ENCODE measurements around the gene SOX12. TPM values are rescaled to one million over a fixed set of nuclear protein-coding genes. Genes with fewer than 3 reads are reported as not detected.
A peak's percentile ranks its signal among the peaks of the same experiment; 100 is the strongest.

SOX12 gene
- total and polyA plus RNA-seq, 4 donors: 0.67 to 4.2 (median 1.7) TPM

DNA sequence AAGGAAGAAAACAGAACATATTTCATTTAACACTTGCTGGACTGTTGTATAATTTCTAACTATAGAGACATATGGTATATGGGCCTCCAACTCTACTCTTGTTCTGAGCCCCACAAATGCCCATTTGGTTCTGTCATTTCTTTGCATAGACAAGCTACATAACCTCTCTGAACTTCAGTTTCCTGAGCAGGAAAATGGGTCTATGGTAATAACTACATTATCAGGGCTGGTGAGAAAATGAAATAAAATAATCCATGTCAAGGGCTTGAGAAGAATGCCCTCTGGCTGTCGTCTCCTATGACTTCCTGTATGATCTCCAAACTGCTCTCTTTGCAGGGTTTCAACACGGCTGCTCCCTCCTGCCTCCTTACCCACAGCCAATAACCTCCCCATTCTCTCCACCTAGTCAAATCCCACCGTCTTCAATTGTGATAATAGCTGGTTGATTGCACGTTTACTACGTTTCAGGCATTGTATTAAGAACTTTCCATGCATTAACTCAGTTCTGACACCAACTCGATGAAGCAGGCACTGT is 16.0 kb upstream of the SOX12 start:
- peak overlapping the region; percentile 16 to 20 for H3K9ac ChIP-seq (ENCODE audit: low read depth in 1 of 2, low read length in 2 of 2)
- no peak overlapping the region for H3K4me3 ChIP-seq (ENCODE audit: low read depth in 1 of 3, low read length in 3 of 3)

DNA sequence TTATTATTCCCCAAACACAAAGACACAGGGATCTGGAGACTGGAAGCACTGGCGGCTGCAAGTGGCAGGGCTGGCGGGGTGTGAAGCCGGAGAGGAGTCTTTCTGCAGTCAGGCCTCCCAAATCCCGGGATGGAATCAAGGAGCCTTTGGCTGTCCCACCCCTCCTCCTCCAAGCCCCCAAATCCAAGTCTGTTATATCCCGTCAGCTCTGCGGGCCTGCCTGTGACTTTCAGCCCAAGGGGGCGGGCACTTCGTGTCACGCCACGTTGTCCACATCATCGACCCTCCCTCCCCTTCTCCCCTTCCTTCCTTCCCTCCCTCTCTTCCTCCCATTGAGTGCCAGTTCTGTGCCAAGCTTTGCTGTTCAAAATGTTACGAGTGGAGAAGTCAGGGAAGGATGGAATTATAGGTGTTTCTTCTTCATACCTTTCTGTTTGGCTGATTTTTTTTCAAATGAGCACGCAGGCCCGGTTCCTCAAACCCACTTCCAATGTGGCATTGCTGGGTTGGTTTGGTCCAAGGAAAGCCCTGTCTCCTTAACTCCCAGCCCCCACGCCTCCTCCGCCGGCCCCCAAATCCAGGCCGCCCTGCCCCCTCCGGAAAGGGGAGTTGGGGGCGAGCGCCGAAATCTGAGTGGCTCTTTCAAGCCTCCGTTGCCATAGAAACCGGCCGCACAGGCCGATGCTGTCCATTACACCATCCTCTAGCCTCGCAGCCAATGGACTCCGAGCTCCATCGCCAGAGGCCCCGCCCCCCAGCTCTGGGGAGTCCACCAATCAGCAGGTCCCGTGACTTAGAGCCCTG is 15.3 kb upstream of the SOX12 start:
- Histone ChIP-seq H3K4me3 (ENCODE audit: low read depth in 1 of 3, low read length in 3 of 3) (peak overlapping the region in 2 of 3 donors; percentile 12 to 16), H3K27ac (ENCODE audit: low read depth in 1 of 2, low read length in 2 of 2) (peak overlapping the region; percentile 79 to 83), H3K9me3 (ENCODE audit: control insufficient read depth in 4 of 4, low read length in 3 of 4) (no peaks in the 10 kb centered on the region), H3K27me3 (ENCODE audit: control insufficient read depth in 4 of 4, insufficient read depth in 4 of 4, low read length in 3 of 4) (no peaks in the 10 kb centered on the region), H3K36me3 (ENCODE audit: control insufficient read depth in 4 of 4, insufficient read depth in 3 of 4, low read depth in 1 of 4, low read length in 3 of 4) (no peaks in the 10 kb centered on the region), H3K4me1 (ENCODE audit: control insufficient read depth in 4 of 4, insufficient read depth in 4 of 4, low read length in 3 of 4) (no peaks in the 10 kb centered on the region), H3K9ac (ENCODE audit: low read depth in 1 of 2, low read length in 2 of 2) (peak overlapping the region; percentile 16 to 20)
- TF ChIP-seq YY1 (IDR thresholded peaks at IDR 0.05): peak; percentile 26
- TF ChIP-seq NR2F2 (IDR thresholded peaks at IDR 0.05): no peak
- whole genome bisulfite sequencing: 21% methylated on average over 31 of the region's 31 CpGs
- DNase-seq (ENCODE audit: low spot score): peak; percentile 96

More for the DNA sequence above, 16.0 kb upstream of the SOX12 start:
- 43% methylated on average over 6 of the region's 6 CpGs for WGBS
- Histone ChIP-seq H3K4me1 (ENCODE audit: control insufficient read depth in 4 of 4, insufficient read depth in 4 of 4, low read length in 3 of 4) (no peaks in the 10 kb centered on the region), H3K36me3 (ENCODE audit: control insufficient read depth in 4 of 4, insufficient read depth in 3 of 4, low read depth in 1 of 4, low read length in 3 of 4) (no peaks in the 10 kb centered on the region), H3K9me3 (ENCODE audit: control insufficient read depth in 4 of 4, low read length in 3 of 4) (no peaks in the 10 kb centered on the region), H3K27ac (ENCODE audit: low read depth in 1 of 2, low read length in 2 of 2) (peak overlapping the region; percentile 79 to 83), H3K27me3 (ENCODE audit: control insufficient read depth in 4 of 4, insufficient read depth in 4 of 4, low read length in 3 of 4) (no peaks in the 10 kb centered on the region)
- peak in 1 of 2 donors; percentile 39 for TF ChIP-seq RAD21 (IDR thresholded peaks at IDR 0.05)
- no peak for TF ChIP-seq NR2F2 (IDR thresholded peaks at IDR 0.05)
- no peak for DNase-seq (ENCODE audit: low spot score)

DNA sequence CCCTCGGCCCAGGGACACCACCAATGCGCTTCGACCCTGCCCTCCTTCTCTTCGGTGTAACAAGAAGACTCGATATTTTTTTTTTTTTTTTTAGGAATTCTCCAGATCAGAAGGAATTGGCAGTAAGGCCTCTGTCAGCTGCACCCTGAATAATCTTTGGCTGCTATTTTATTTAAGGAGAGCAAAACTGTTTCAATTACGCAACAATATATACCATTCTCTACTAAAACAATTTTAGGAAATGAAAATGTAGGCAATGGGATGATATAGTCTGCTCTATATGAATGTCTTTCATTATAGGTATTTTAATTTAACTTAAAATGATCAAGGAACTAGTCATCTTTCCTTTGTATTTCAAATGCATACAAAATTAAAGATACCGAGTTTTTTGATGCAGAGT is 14.7 kb upstream of the SOX12 start:
- no peaks in the 10 kb centered on the region for H3K36me3 ChIP-seq (ENCODE audit: control insufficient read depth in 4 of 4, insufficient read depth in 3 of 4, low read depth in 1 of 4, low read length in 3 of 4)
- no peak overlapping the region for H3K9ac ChIP-seq (ENCODE audit: low read depth in 1 of 2, low read length in 2 of 2)
- H3K27me3 ChIP-seq (ENCODE audit: control insufficient read depth in 4 of 4, insufficient read depth in 4 of 4, low read length in 3 of 4): no peaks in the 10 kb centered on the region
- H3K27ac ChIP-seq (ENCODE audit: low read depth in 1 of 2, low read length in 2 of 2): no peak overlapping the region
- 25% methylated on average over 7 of the region's 7 CpGs for WGBS
- H3K4me1 ChIP-seq (ENCODE audit: control insufficient read depth in 4 of 4, insufficient read depth in 4 of 4, low read length in 3 of 4): no peaks in the 10 kb centered on the region
- TF ChIP-seq YY1 (IDR thresholded peaks at IDR 0.05) (no peak), SP1 (IDR thresholded peaks at IDR 0.05) (peak; percentile 37), NR2F2 (IDR thresholded peaks at IDR 0.05) (peak; percentile 22), HNF4G (IDR thresholded peaks at IDR 0.05) (no peak)
- TF ChIP-seq, protein P1, sequence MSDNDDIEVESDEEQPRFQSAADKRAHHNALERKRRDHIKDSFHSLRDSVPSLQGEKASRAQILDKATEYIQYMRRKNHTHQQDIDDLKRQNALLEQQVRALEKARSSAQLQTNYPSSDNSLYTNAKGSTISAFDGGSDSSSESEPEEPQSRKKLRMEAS (IDR thresholded peaks at IDR 0.05): no peak
- no peak overlapping the region for H3K4me3 ChIP-seq (ENCODE audit: low read depth in 1 of 3, low read length in 3 of 3)
- DNase-seq (ENCODE audit: low spot score): no peak
- H3K9me3 ChIP-seq (ENCODE audit: control insufficient read depth in 4 of 4, low read length in 3 of 4): no peaks in the 10 kb centered on the region

DNA sequence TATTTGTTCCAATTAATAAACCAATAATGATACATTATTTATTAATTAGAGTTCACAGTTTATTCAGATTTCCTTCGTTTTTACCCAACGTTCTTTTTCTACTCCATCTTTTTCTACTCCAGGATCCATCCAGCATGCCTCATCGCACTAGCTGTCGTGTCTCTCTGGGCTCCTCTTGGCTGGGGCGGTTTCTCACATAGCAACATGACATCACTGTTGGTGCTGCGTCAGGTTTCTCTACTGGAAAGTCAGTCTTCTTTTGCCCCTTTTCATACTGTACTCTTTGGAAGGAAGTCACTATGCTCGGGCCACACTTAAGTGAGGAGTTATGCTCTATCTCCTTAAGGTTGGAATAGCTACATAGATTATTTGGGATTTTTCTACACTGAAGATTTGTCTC is 13.7 kb upstream of the SOX12 start:
- H3K9ac ChIP-seq (ENCODE audit: low read depth in 1 of 2, low read length in 2 of 2): no peak overlapping the region
- WGBS: 93% methylated on average over 7 of the region's 7 CpGs
- no peak for DNase-seq (ENCODE audit: low spot score)
- no peak overlapping the region for H3K27ac ChIP-seq (ENCODE audit: low read depth in 1 of 2, low read length in 2 of 2)
- no peak for TF ChIP-seq HNF4G (IDR thresholded peaks at IDR 0.05)
- TF ChIP-seq TAF1 (conservative IDR thresholded peaks at IDR 0.05): no peak
- no peak for TF ChIP-seq GABPA (IDR thresholded peaks at IDR 0.05 in 1 of 2, conservative IDR thresholded peaks at IDR 0.05 in 1 of 2)
- TF ChIP-seq, protein P2, sequence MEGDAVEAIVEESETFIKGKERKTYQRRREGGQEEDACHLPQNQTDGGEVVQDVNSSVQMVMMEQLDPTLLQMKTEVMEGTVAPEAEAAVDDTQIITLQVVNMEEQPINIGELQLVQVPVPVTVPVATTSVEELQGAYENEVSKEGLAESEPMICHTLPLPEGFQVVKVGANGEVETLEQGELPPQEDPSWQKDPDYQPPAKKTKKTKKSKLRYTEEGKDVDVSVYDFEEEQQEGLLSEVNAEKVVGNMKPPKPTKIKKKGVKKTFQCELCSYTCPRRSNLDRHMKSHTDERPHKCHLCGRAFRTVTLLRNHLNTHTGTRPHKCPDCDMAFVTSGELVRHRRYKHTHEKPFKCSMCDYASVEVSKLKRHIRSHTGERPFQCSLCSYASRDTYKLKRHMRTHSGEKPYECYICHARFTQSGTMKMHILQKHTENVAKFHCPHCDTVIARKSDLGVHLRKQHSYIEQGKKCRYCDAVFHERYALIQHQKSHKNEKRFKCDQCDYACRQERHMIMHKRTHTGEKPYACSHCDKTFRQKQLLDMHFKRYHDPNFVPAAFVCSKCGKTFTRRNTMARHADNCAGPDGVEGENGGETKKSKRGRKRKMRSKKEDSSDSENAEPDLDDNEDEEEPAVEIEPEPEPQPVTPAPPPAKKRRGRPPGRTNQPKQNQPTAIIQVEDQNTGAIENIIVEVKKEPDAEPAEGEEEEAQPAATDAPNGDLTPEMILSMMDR (IDR thresholded peaks at IDR 0.05; ENCODE audit: low read depth, low read length, missing input control): no peak
- no peak for TF ChIP-seq HNF4A (conservative IDR thresholded peaks at IDR 0.05)
- TF ChIP-seq YY1 (IDR thresholded peaks at IDR 0.05): no peak
- no peak for TF ChIP-seq RXRA (IDR thresholded peaks at IDR 0.05)
- no peak for TF ChIP-seq FOXA1 (IDR thresholded peaks at IDR 0.05)
- TF ChIP-seq, protein P3, sequence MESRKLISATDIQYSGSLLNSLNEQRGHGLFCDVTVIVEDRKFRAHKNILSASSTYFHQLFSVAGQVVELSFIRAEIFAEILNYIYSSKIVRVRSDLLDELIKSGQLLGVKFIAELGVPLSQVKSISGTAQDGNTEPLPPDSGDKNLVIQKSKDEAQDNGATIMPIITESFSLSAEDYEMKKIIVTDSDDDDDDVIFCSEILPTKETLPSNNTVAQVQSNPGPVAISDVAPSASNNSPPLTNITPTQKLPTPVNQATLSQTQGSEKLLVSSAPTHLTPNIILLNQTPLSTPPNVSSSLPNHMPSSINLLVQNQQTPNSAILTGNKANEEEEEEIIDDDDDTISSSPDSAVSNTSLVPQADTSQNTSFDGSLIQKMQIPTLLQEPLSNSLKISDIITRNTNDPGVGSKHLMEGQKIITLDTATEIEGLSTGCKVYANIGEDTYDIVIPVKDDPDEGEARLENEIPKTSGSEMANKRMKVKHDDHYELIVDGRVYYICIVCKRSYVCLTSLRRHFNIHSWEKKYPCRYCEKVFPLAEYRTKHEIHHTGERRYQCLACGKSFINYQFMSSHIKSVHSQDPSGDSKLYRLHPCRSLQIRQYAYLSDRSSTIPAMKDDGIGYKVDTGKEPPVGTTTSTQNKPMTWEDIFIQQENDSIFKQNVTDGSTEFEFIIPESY (IDR thresholded peaks at IDR 0.05): no peak
- H3K9me3 ChIP-seq (ENCODE audit: control insufficient read depth in 4 of 4, low read length in 3 of 4): no peaks in the 10 kb centered on the region
- no peaks in the 10 kb centered on the region for H3K27me3 ChIP-seq (ENCODE audit: control insufficient read depth in 4 of 4, insufficient read depth in 4 of 4, low read length in 3 of 4)
- H3K36me3 ChIP-seq (ENCODE audit: control insufficient read depth in 4 of 4, insufficient read depth in 3 of 4, low read depth in 1 of 4, low read length in 3 of 4): no peaks in the 10 kb centered on the region
- no peaks in the 10 kb centered on the region for H3K4me1 ChIP-seq (ENCODE audit: control insufficient read depth in 4 of 4, insufficient read depth in 4 of 4, low read length in 3 of 4)
- H3K4me3 ChIP-seq (ENCODE audit: low read depth in 1 of 3, low read length in 3 of 3): no peak overlapping the region

Data from liver (tissue), 9 donors.